ENCODE measurements around the gene TNRC18.

TNRC18 gene

DNA sequence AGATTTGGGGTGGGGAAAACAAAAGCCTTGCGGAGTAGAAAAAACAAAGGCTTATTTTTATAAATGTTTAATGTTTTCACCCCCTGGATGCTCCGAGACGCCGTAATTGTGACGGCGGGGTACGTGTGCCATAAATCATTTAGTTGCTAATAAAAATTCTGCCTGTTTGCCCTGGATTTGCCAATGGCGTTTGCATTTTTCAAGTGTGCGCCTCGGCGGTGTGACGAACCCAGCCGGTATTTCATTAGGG lies 2.5 kb upstream of the TNRC18 start:
- H3K36me3 Mint-ChIP-seq (ENCODE audit: low read depth) = peaks cover 3% of the 10 kb centered on the region
- H3K27me3 Mint-ChIP-seq (ENCODE audit: low read depth) = peaks cover 78% of the 10 kb centered on the region
- H3K4me1 Mint-ChIP-seq (ENCODE audit: low read depth) = peaks cover 24% of the 10 kb centered on the region
- H3K9me3 Mint-ChIP-seq = no peaks in the 10 kb centered on the region
- H3K4me3 Mint-ChIP-seq = no peak overlapping the region
- H3K27ac Mint-ChIP-seq = peak overlapping the region; percentile 52

DNA sequence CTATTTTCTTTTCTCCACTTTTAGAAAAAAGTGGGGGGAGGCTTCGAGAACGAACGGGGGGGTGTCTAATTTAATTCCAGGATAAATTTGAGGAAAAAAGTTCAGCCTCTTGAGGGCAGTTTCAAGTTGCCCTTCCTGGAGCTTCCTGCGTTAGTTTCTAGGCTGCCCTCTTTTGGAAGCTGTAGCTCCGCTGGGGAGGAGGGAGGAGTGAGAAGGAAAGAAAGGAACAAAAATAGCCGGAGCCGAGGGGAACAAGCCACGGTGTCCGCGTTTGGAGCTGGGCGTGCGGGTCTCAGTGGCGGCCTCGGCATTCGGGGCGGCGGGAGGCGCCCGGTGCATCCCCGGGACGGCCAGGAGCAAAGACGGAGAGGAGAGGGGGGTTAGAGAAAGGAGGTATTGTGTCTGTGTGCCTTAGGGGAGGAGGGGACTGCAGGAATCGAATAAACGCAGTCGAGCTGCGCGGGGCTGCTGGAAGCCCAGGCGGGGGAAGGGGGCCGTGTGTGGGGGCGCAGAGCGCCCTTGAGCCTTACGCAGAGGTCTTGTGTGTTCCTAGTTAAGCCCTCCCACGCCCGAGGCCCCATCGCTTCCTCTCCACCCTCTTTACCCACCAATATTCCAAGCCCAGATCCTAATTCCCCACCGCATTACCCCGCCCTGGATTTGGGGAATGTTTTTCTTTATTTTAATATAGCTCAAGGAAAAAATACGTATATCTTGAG lies 2.0 kb upstream of the TNRC18 start:
- peak overlapping the region; percentile 75 for H3K27ac Mint-ChIP-seq
- H3K9me3 Mint-ChIP-seq = no peaks in the 10 kb centered on the region
- peaks cover 3% of the 10 kb centered on the region for H3K36me3 Mint-ChIP-seq (ENCODE audit: low read depth)
- H3K4me1 Mint-ChIP-seq (ENCODE audit: low read depth) = peaks cover 24% of the 10 kb centered on the region
- H3K4me3 Mint-ChIP-seq = peak overlapping the region; percentile 23
- peaks cover 77% of the 10 kb centered on the region for H3K27me3 Mint-ChIP-seq (ENCODE audit: low read depth)

DNA sequence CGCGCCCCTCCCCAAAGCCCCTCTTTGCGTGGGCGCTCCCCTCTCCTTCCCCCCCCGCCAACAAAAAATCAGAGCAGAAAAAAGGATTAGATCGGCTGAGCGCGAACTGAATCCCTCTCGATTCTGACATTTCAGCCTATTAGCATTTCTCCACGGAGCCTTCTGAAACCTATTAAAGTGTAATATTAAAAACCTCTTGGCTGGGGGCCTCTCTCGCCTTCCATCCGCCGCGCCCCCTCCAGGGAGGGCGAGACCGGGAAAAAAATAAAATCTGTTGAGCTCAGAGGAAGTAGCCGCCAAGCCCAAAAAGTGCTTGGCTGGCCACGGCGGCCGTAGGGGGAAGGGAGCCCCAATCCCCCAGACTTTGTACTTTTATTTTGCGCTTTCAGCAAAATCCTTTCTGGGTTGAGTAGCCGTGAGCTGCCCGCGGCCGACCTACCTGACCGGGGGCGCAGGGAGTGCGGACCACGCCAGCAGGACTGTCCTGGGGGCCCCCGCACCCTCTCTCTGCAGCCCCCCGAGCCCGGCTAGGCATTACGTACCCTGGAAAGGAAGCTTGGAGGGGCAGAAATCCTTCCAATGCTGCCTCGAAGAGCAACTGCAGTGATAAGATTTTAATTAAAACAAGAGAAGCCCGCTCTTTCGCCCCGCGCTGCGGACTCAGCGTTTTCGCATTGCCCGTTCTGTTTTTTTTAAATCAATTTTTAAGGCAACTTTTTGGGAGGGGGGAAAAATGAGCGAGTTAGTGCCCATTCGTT lies 1.3 kb upstream of the TNRC18 start:
- H3K9me3 Mint-ChIP-seq = no peaks in the 10 kb centered on the region
- H3K4me1 Mint-ChIP-seq (ENCODE audit: low read depth) = peaks cover 23% of the 10 kb centered on the region
- peaks cover 77% of the 10 kb centered on the region for H3K27me3 Mint-ChIP-seq (ENCODE audit: low read depth)
- peaks cover 3% of the 10 kb centered on the region for H3K36me3 Mint-ChIP-seq (ENCODE audit: low read depth)
- H3K27ac Mint-ChIP-seq = peak overlapping the region; percentile 75
- H3K4me3 Mint-ChIP-seq = peak overlapping the region; percentile 41

DNA sequence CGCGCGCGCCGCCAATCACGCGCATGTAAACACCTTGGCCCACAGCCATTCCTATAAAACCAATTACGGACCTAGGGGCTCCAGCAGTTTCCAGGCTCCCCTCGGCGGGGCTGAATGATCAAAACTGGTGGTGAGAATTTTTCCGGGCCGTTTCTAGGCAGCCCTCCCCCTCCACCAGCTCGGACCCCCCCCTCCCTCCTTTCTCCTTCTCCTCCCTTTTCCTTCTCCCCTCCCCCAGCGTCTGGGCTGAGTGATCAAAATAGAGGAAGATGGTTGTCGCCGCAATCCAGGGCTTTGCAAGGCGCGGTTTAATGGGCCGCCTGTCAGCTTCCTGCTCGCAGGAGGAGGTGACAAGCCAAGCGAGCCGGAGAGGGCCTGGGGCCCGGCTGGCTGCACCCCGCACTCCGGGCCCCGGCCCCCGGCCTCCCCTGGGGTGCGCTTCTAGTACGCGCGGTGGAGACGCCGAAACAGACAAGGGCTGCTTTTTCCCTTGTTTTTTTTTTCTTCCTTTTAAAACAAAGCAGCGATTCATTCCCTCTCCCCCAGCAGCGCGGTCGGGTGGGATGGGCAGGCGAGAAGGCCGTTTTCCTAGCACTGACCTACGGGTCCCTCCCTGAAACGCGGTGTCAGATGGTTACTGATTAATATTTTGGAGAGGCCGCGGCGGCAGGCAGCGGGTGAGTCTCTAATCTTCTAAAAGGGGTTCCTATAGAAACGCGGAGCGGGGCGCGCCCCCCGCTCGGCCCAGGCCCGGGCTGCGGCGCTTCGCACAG lies 528 bp upstream of the TNRC18 start:
- H3K27me3 Mint-ChIP-seq (ENCODE audit: low read depth) = peaks cover 76% of the 10 kb centered on the region
- H3K27ac Mint-ChIP-seq = peak overlapping the region; percentile 73
- H3K9me3 Mint-ChIP-seq = no peaks in the 10 kb centered on the region
- H3K4me3 Mint-ChIP-seq = peak overlapping the region; percentile 80
- H3K36me3 Mint-ChIP-seq (ENCODE audit: low read depth) = peaks cover 3% of the 10 kb centered on the region
- peaks cover 18% of the 10 kb centered on the region for H3K4me1 Mint-ChIP-seq (ENCODE audit: low read depth)

DNA sequence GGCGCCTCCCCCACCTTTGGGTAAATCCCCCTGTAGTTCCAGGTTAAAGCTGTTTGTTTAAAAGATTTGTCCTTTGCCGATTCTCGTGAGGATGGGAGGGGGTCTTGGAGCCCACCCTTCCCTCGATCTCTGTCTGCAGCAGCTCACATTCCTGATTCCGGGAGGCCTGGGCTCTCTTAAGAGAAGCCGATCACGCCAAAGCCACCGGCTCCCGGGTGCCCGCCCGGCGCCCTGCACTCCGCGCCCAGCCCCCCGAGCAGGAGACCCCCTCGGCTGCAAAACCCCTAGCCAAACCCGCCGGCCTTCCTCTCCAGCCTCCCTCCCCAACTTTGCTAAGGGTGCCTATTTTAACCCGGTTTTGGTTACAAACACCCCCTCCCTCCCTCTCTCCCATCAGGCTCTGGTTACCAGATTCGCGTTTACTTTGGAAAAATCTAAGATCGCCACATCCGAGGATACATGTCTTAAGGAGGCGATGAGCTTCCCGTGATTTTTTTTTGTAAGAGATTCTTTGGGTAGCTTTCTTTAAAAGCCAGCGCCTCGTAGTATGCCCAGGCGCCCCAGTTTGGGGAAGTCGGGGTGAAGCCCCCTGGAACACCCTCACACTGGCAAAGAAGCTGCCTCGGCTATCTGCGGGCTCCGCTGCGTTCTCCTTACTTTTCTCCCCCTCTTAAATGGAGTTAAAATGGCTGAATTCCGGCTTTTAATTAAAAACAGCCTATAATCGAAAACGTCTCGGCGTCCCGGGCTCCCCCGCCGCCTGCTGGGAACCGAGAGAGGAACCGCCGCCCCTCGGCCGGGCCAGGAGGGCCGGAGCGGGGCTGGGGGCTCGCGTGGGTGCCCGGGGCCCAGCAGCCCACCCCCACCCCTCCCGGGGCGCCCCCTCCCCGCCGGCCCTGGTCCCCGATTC lies 983 bp downstream of the TNRC18 start:
- Mint-ChIP-seq H3K4me1 (ENCODE audit: low read depth) (peaks cover 20% of the 10 kb centered on the region), H3K4me3 (peak overlapping the region; percentile 66), H3K9me3 (no peaks in the 10 kb centered on the region), H3K27ac (no peak overlapping the region), H3K36me3 (ENCODE audit: low read depth) (peaks cover 6% of the 10 kb centered on the region), H3K27me3 (ENCODE audit: low read depth) (peaks cover 82% of the 10 kb centered on the region)

DNA sequence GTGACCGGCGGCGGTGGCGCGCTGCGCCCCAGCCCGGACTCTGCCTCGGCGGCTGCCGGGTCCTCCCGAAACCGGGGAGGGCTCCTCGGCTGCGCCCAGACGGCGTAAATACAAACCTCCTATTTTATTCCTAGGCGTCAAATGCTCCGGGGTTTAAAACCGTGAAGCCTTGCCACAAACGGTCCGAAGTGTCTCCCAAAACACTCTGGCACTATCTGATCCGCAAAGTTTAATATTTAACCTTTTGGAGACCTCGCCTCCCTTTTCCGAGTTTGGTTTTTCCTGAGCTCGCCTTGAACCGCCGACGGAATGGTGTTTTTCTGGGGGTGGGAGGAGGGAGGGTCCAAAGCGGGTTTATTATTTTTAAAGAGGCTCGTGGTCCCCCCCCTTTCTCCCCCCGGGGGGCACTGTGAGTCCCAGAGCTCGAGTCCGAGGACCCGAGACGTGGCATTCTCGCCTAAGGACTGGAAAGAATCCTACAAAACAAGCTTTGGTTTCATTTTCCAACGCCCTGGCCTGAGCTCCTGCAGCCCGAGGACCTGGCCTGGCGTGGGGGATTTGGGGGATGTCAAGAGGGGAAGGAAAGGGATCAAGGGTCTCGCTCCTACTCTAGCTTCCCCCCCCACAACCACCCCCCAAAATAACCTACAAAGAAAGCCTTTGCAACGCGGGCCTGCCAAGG lies 1.8 kb downstream of the TNRC18 start:
- Mint-ChIP-seq H3K27ac (peak overlapping the region; percentile 36), H3K27me3 (ENCODE audit: low read depth) (peaks cover 82% of the 10 kb centered on the region), H3K9me3 (no peaks in the 10 kb centered on the region), H3K4me3 (peak overlapping the region; percentile 66), H3K36me3 (ENCODE audit: low read depth) (peaks cover 4% of the 10 kb centered on the region), H3K4me1 (ENCODE audit: low read depth) (peaks cover 18% of the 10 kb centered on the region)

DNA sequence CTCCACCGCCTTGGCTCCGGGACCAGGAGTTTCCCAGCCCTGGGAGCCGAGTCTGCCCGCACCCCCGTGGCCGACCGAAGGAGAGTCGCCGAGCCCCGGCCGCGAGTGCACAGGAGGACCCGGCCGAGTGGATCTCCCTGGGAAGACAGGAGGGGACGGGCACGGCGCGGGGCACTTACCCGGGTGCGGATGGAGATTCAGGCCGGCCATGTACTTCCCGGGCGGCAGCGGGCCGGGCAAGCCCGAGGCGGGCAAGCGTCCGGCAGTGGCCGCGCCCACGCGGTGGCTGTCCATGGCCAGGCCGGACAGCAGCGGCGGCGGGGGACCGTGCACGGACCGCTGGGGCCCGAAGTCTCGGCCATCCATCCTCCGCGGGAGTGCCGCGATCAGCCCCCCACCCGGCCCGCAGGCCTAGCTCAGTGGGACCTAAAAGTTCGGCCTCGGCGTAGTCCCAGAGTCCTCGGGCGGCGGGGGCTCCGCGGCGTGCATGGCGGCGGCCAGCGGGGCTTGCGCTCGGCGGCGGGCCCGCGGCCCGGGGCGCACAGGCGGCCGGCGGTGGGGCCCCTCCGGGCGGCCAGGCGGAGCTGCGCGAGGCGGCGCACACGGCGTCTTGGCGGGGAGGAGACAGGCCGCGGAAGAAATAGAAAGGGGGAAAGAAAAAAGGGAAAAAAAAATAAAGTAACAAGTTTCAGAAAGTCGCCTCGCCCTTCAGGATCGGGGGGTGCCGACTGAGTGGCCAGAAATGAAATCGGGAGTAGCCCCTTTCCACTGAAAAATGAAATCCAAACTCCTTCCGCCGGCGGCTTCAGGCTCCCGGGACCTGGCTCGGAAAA lies 2.5 kb downstream of the TNRC18 start:
- Mint-ChIP-seq H3K4me3 (peak overlapping the region; percentile 44), H3K4me1 (ENCODE audit: low read depth) (peaks cover 18% of the 10 kb centered on the region), H3K27ac (no peak overlapping the region), H3K36me3 (ENCODE audit: low read depth) (peaks cover 4% of the 10 kb centered on the region), H3K27me3 (ENCODE audit: low read depth) (peaks cover 81% of the 10 kb centered on the region), H3K9me3 (no peaks in the 10 kb centered on the region)

DNA sequence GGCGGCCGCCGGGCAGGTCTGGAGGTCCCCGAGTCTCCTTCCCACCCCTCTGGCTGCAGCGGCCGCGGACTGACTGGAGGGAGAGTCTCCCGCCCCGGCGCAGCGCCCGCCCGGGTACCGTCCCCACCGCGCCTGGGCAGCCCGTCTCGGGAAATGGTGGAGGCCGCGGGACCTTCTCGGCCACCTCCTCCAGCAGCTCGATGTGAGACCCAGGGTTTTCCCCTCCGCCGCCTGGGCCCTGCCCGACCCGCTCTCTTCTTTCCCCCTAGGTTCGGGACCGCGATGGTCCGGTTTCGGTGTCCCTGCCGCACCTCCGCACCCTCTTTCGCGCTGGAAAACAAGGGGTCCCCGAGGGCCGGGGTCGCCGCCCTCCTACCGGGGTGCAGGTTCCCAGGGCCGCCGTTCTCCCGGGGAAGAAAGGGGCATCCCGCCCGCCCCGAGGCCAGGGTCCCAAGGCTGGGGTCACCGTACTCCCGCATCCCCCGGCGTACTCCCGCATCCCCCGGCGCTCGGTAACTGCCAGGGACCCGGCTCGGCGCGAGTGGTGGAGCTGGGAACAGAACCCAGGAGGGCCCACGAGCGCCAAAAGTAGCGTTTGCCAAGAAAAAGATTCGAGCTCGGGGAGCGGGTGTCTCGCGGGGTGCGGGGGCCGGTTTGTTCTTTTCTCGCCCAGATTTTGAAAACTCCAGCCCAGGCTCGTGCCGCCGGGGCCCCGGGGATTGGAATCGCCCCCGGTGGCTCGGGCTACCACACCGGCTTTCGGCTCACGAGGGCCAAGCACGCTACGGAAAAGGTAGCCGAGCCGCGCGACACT lies 3.4 kb downstream of the TNRC18 start:
- peaks cover 76% of the 10 kb centered on the region for H3K27me3 Mint-ChIP-seq (ENCODE audit: low read depth)
- peaks cover 4% of the 10 kb centered on the region for H3K36me3 Mint-ChIP-seq (ENCODE audit: low read depth)
- H3K27ac Mint-ChIP-seq = peak overlapping the region; percentile 45
- H3K4me3 Mint-ChIP-seq = peak overlapping the region; percentile 25
- peaks cover 13% of the 10 kb centered on the region for H3K4me1 Mint-ChIP-seq (ENCODE audit: low read depth)
- H3K9me3 Mint-ChIP-seq = no peaks in the 10 kb centered on the region

DNA sequence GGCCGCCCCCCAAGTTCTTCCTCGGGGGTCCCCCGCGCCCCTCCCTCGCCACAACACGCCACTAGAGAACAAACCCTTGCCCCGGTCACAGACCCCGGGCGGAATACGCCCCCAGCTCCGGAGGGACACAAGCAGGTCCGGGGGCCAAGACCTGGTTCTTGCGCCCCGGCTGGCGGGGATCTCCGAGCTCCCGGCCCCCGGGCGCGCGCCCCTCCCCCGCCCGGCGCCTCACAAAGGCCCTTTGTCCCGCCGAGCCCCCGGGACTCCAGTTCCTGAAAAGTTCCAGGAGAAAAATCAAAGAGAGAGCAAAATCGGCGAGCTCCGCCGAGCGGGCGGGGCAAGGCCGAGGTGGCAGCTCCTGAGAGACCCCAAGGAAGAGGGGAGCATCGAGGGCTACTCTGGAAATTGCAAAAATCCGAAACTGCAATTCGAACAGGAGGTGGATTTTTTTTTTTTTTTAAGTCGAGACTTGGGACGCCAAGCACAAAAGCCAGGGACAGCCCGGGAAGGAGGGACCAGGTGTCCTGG lies 4.0 kb downstream of the TNRC18 start:
- Mint-ChIP-seq H3K27me3 (ENCODE audit: low read depth) (peaks cover 76% of the 10 kb centered on the region), H3K4me3 (peak overlapping the region; percentile 34), H3K4me1 (ENCODE audit: low read depth) (peaks cover 9% of the 10 kb centered on the region), H3K36me3 (ENCODE audit: low read depth) (peaks cover 4% of the 10 kb centered on the region), H3K9me3 (no peaks in the 10 kb centered on the region), H3K27ac (peak overlapping the region; percentile 36)

DNA sequence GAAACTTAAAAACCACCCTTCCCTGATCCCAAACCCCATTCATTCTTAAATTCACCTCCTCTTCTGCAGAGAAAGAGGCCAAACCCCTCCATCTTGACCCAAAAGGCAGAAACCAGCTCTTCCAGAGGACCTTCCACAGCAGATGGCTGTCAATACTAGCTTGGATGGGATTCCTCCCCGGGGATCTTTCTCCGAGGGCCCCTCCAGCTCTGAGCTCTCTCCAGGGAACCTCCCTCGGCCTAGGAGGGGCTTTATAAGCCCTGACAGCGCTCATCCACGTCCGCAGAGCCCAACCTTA lies 5.4 kb downstream of the TNRC18 start:
- Mint-ChIP-seq H3K4me3 (no peak overlapping the region), H3K4me1 (ENCODE audit: low read depth) (peaks cover 10% of the 10 kb centered on the region), H3K9me3 (no peaks in the 10 kb centered on the region), H3K27me3 (ENCODE audit: low read depth) (peaks cover 78% of the 10 kb centered on the region), H3K27ac (peak overlapping the region; percentile 75), H3K36me3 (ENCODE audit: low read depth) (peaks cover 4% of the 10 kb centered on the region)

DNA sequence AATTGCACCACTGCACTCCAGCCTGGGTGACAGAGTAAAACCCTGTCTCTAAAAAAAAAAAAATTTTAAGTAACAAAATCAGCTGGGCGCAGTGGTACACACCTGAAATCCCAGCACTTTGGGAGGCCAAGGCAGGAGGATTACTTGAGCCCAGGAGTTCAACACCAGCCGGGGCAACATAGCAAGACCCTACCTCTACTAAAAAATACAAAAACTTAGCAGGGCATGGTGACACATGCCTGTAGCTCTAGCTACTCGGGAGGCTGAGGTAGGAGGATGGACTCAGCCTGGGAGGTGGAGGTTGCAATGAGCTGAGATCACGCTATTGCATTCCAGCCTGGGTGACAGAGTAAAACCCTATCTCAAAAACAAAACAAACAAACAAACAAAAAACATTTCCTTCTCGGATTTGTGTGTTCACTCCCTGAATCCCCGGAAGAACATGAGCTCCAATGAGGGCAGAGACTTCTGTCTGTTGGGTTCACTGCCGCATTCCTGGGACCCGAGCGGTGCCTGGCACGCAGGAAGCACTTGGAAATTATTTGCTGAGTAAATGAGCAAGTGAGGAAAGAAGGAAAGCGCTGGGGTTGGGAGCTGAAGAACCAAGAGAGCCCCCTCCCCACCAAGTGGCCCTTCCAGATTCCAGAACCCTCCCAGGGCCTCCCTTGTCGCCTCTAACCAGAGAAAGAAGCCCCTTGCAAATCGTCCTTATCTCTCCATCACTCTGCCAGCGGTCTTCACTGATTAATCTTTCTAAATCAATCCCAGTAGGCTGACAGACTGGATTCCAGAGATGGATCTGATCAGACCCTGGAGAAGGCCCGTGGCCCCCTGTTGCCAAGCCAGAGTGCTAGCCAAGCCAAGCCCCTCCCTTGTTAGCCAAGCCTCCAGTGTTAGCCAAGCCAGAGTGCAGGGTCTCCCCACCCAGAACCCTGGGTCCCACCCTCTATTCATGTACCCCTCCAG lies 6.2 kb downstream of the TNRC18 start:
- H3K4me3 Mint-ChIP-seq = no peak overlapping the region
- peaks cover 75% of the 10 kb centered on the region for H3K27me3 Mint-ChIP-seq (ENCODE audit: low read depth)
- no peaks in the 10 kb centered on the region for H3K9me3 Mint-ChIP-seq
- peaks cover 4% of the 10 kb centered on the region for H3K36me3 Mint-ChIP-seq (ENCODE audit: low read depth)
- no peak overlapping the region for H3K27ac Mint-ChIP-seq
- peaks cover 10% of the 10 kb centered on the region for H3K4me1 Mint-ChIP-seq (ENCODE audit: low read depth)
